H1 (cell line): Measurements from ENCODE around the gene CTAGE1.

ENCODE experiments used
- BRCA1 ChIP-seq: IDR thresholded peaks from 2 replicates; pipeline ENCODE4 v1.6.1; 2012; ENCODE audit warnings: low read depth, low read length, improper control_type of control experiment
- CEBPB ChIP-seq: IDR thresholded peaks from 2 replicates; pipeline ENCODE4 v1.6.1; 2012; ENCODE audit warnings: low read depth, low read length
- EZH2 ChIP-seq: fragments of 200-600 bp; sonication (generic); IDR thresholded peaks from 2 replicates; pipeline ENCODE4 v1.7.1; 2012; ENCODE audit warnings: low read depth, mild to moderate bottlenecking, moderate library complexity, low read length, inconsistent platforms; ENCODE audit not compliant: severe bottlenecking
- POLR2A ChIP-seq, 2 experiments: IDR thresholded peaks; 1 replicate in 1 of 2; 2 replicates in 1 of 2; pipeline ENCODE4 v1.6.1; 2011; ENCODE audit warnings: low read depth in 2 of 2, low read length in 2 of 2, mild to moderate bottlenecking in 2 of 2; ENCODE audit errors: control extremely low read depth in 1 of 2
- POLR2AphosphoS5 ChIP-seq: IDR thresholded peaks from 2 replicates; pipeline ENCODE4 v1.6.1; 2011; ENCODE audit warnings: low read depth, low read length
- RAD21 ChIP-seq, 2 experiments: IDR thresholded peaks in 1 of 2; conservative IDR thresholded peaks in 1 of 2; 2 replicates each; pipeline ENCODE4 v1.6.1; 2011; ENCODE audit warnings: low read depth in 2 of 2, low read length in 2 of 2, improper control_type of control experiment in 1 of 2, inconsistent platforms in 1 of 2, mild to moderate bottlenecking in 1 of 2, moderate library complexity in 1 of 2
- SIN3A ChIP-seq, 2 experiments: IDR thresholded peaks in 1 of 2; conservative IDR thresholded peaks in 1 of 2; 2 replicates each; pipeline ENCODE4 v1.6.1; 2011 to 2012; ENCODE audit warnings: low read length in 2 of 2, improper control_type of control experiment in 1 of 2, low read depth in 1 of 2, mild to moderate bottlenecking in 1 of 2
- TEAD4 ChIP-seq: IDR thresholded peaks from 2 replicates; pipeline ENCODE4 v1.6.1; 2012; ENCODE audit warnings: low read depth, low read length, inconsistent platforms, mixed read lengths
- TF ChIP-seq, protein P1 (sequence below), 3 experiments: IDR thresholded peaks; 1 replicate in 2 of 3; 2 replicates in 1 of 3; pipeline versions ENCODE4 v1.5.1 to v1.6.1; 2011; ENCODE audit warnings: low read length in 3 of 3, mild to moderate bottlenecking in 3 of 3, inconsistent platforms in 2 of 3, low read depth in 1 of 3, moderate library complexity in 1 of 3; ENCODE audit not compliant: insufficient read depth in 1 of 3; ENCODE audit errors: control extremely low read depth in 1 of 3

DNA sequence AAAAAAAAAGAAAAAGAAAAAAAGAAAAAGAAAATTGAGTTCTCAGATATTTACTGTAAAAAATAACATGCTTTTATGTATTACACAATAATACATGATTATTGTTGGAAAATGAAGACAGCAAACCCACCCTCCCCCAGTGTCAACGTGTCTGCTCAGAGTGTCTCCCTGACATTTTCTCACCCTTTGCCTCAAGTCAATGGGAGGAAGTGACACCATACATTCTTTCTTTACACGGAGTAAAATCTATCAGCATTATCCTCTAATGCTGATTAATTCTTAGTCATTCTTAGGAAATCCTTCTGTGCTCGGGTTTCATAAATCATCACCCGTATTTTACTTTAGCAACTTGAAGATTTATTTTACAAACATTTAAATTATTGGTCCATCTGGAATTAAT lies 32.0 kb downstream of the CTAGE1 start:
- TF ChIP-seq POLR2A (IDR thresholded peaks at IDR 0.05; ENCODE audit: control extremely low read depth in 1 of 2, low read depth in 2 of 2, low read length in 2 of 2) (no peak), TEAD4 (no peak), EZH2 (no peak), CEBPB (no peak), POLR2AphosphoS5 (no peak), RAD21 (IDR thresholded peaks at IDR 0.05 in 1 of 2, conservative IDR thresholded peaks at IDR 0.05 in 1 of 2; ENCODE audit: low read depth in 2 of 2, low read length in 2 of 2) (no peak), SIN3A (conservative IDR thresholded peaks at IDR 0.05 in 1 of 2, IDR thresholded peaks at IDR 0.05 in 1 of 2; ENCODE audit: low read depth in 1 of 2, low read length in 2 of 2) (no peak), BRCA1 (no peak)
- TF ChIP-seq, protein P1, sequence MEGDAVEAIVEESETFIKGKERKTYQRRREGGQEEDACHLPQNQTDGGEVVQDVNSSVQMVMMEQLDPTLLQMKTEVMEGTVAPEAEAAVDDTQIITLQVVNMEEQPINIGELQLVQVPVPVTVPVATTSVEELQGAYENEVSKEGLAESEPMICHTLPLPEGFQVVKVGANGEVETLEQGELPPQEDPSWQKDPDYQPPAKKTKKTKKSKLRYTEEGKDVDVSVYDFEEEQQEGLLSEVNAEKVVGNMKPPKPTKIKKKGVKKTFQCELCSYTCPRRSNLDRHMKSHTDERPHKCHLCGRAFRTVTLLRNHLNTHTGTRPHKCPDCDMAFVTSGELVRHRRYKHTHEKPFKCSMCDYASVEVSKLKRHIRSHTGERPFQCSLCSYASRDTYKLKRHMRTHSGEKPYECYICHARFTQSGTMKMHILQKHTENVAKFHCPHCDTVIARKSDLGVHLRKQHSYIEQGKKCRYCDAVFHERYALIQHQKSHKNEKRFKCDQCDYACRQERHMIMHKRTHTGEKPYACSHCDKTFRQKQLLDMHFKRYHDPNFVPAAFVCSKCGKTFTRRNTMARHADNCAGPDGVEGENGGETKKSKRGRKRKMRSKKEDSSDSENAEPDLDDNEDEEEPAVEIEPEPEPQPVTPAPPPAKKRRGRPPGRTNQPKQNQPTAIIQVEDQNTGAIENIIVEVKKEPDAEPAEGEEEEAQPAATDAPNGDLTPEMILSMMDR (IDR thresholded peaks at IDR 0.05; ENCODE audit: control extremely low read depth in 1 of 3, insufficient read depth in 1 of 3, low read depth in 1 of 3, low read length in 3 of 3), result no peak
